HG03159 (cell line): ENCODE results near the gene FRMD5.

Source experiments
- ATAC-seq: cut with Tn5 transposase; IDR thresholded peaks from one replicate; pipeline ENCODE4 v1.9.1; 2021; ENCODE audit warnings: mild to moderate bottlenecking, moderate library complexity; ENCODE audit not compliant: unreplicated experiment

Gene FRMD5

DNA sequence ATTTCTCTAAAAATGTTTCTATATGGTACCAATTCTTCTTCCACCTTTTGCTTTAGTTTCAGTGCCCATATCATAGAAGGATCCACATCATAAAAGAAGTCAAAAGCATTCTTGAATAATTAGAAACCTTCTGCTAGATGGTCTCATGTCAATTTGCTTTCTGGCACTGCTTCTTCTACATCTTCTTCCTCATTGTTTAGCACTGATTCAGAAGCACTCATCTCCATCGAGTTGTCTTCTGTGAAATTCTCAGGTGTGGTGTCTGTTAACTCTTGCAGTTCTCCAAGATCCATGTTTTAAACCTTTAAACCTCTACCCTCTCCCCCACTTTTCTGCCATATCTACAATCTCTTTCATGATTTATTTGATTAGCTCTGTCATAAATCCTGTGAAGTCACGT lies 213.5 kb downstream of the FRMD5 start:
- ATAC-seq: no peak

DNA sequence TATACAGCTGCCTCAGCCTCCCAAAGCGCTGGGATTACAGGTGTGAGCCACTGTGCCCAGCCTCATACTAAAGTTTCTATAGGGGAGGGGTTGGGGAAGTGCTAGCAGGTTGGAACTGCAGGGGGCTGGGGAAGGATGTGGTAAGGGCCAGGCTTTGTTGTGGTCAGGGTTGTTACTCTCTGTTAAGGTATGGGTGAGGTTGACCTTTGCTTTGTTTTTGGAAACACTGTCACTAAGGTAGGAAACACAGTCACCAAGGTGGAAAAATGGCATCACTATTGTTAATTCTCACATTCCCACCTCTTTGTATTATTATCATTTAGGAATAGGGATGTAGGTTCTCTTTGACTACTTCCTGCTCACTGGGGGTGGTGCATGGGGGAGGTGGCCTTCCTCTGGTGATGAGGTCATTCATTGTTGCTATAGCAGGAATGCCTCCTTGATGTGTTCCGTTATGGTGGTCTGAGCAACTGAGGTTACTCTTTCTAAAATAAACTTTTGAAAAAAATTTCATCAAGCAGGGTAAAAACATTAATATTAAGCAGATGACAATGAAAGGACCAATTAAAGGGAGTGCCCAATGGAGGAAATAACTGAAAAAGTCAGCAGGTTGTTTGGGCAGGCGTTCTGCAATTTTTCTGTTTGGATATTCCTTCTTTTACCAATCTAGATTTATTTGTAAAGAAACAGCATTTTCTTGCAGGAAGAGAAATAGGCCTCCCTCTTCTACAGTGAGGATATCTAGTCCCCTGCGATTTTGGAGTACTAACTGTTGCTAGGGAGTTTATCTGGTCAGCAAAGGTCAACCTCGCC lies 217.8 kb downstream of the FRMD5 start:
- ATAC-seq: no peak

- ATAC-seq: no peak
These were observed 219.3 kb downstream of the FRMD5 start for GRCh38 chr15:43975770-43976169.

DNA sequence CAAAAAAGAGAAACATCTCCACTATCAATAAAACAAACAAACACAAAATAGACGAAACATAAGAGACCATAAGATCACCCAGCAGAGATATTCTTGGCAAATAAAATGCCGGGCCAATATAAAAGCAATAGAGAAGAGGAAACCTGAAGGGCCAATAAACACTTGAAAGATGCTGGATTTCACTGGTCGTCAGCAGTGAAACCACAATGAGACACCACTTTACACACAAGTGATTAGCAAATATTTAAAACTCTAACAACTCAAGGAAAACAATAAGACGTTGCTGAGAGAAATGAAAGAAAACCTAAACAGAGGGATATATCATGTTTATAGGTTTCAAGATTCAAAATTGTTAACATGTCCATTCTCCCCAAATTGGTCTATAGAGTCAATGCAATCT lies 219.7 kb downstream of the FRMD5 start:
- no peak for ATAC-seq

DNA sequence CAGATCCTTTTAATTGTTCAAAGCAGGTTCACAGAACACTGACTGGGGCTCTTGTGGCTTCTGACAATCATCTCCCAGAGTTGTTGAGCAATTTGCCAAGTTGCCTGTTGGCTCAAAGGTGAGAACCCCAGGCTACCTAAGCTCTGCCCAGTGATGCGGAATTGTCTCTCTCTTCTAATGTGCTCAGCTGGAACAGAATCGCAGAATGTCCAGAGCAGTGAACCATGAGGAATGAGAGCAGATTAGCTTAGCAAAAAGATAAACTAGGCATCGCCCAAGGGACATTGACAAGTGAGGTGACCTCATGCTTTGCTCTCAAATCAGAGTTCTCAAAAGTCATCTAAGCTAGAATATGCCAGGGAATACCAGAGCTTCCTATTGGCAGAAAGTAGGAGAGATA lies 220.2 kb downstream of the FRMD5 start:
- ATAC-seq: peak; percentile 53

DNA sequence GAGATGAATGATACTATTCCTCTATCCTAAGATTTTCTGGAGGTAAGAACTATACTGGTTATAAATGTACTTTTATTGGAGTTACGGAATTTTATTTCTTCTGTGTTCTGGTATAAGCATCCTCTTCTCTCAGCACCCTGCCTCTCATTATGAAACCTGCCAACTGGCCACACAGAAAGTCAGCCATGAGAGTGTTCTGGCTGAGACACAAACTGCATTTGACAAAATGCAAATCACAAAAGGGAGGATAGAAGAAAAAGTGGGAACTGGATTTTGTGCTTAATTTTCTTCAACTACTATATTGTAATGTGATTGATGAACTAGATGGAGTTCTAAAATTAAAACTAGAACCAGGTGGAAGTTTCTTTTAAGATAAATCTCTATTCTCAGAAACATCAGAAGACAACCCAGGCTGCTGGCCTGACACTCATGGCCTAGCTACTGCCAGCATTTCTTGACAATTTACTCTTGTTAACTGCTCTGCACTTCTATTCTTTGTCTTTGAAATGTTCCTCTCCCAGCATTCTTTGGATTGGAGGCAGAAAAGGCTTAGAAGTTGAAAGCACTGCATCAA lies 225.2 kb downstream of the FRMD5 start:
- no peak for ATAC-seq

GRCh38 chr15:43968551-43968950 lies 226.5 kb downstream of the FRMD5 start:
- ATAC-seq: no peak

DNA sequence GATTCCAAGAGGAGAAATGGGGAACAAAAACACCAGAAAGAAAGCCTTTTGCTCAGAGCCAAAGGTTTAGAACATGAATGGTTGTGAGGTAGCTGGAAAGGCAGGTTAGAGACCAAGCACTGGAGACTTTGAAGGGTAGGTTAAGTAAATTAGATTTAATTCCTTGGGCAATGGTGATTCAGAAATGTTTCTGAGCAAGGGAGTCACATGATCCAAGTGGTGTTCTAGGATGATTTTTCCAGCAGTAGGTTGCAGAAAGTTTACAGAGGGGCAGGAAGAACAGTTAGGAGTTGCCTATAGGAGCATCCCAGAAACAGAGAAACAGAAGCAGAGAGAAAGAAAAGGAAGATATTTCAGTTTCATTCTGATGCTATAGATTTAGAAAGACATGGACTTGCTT lies 228.4 kb downstream of the FRMD5 start:
- no peak for ATAC-seq

DNA sequence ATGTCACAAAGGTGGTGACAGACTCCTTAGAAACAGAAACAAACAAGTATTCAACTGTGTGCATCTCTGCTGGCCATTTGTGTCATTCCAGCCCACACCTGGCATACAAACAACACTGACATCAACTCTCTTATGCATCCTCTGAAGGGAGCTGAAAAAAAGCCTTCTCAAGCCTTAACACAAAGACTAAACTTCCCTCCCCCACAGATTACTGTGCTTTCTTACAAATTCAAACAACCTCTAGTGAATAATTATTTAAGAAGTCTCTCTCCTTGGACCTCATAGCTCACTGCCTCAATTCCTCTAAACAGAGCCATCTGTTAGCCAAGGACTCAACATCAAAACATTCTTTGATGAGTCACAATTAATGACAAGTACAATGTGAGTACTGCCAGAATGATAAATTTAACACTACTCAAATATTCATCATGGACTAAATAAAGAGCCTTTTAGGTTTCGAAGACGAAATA lies 236.2 kb downstream of the FRMD5 start:
- ATAC-seq: no peak

DNA sequence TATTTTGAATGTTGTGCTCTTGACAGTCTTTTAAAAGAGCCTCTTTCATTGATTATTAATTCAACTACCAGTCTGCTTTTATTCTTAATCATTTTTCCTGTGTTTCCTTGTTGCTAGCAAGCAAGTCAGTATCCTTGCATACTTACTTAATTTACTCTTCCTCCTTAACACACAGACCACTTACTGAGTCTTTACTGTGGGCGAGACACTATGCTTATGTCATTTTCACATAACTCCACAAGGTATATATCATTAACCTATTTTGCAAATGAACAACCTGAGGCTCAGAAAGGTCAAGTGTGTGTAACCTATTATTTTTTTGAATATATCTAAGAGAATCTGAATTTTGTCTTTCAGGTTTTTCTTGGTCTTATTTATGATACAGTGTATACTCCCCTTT lies 237.3 kb downstream of the FRMD5 start:
- ATAC-seq: no peak

DNA sequence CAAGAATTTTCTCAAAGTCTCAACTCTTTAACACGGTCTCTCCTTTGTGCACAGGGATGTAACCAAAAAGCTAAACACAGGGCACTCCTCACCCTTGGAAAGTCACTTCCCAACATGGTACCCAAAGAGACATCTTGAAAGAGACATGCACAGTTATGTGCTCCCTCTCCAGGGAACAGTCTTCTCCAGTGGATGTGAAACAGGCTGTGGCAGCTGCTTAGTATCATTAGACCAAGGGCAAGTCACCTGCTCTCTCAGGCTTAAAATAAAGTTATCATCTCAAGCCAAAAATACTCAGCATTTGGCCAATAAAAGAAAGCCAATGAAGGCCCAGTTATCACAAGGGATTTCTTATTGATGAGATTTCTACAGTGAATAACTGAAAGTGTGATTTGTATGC lies 239.9 kb downstream of the FRMD5 start:
- ATAC-seq: no peak

- no peak for ATAC-seq
These were observed 240.9 kb downstream of the FRMD5 start for GRCh38 chr15:43954181-43954621.

DNA sequence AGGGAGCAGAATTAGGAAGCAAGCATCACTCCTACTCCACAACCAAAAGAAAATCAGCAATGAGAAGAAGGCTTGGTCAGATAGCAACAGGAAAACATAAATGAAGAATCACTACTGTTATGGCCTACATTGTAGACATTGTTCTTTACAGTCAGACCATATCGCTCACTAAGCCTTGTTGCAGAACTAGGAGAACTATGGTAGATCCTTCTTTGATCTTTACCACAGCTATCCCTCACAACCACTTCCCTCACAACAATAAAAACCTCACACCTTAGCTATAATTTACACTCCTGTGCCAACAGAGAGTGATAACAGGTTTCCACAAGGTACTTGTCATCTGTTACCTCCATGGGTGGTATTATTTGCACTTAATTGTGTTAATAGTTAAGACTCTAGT lies 241.7 kb downstream of the FRMD5 start:
- ATAC-seq: no peak

GRCh38 chr15:43950531-43950930 lies 244.5 kb downstream of the FRMD5 start:
- no peak for ATAC-seq

DNA sequence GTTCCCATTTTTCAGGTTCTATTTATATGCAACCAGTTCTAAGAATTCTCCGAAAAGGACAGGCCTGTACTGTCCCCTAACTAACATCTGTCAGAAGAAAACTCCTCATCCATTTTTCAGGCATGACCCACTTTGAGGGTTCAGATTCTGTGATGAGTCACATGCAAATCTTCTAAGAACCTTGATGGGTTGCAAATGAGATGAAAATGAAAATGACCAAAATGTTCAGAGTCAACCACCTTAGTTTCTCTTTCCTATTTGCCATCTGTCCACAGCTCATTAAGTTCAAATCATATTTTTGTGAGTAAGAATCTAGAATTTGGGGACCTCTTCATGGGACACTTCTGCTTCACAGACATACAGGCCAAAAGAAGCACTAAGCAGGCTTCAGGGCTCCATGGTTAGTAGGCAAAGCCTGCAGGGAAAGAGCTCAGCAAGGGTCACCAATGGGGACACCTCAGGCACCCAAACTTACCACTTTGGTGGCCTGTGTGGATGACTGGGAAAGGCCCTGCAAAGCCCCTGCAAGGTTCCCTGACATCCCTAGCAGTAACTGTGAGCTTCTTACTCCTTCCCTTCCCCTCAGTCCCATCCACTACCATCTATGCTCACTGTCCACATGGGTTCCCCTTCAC lies 246.3 kb downstream of the FRMD5 start:
- peak; percentile 87 for ATAC-seq

GRCh38 chr15:43943511-43943910 lies 251.6 kb downstream of the FRMD5 start:
- ATAC-seq: no peak

- ATAC-seq: no peak
These were observed 252.9 kb downstream of the FRMD5 start for GRCh38 chr15:43942194-43942593.

DNA sequence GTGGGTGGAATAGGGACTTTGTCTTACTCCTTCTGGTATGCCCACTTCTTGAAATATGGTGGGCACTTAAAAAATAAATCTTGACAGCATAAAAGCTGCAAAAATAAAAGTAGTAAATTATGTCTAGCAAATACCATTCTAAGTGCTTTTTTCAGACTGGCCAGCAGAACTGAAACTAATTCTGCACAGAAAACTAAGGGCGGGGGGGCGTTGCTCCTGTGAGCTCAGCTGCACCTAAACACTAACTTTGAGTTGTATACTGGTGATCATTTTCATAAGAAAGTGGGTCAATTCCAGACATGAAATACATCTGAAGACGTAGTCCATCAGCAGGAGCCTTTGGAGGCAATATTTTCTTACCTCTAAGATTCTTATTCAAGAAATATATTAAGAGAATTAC lies 253.5 kb downstream of the FRMD5 start:
- ATAC-seq: no peak

GRCh38 chr15:43941071-43941470 lies 254.0 kb downstream of the FRMD5 start:
- ATAC-seq: no peak

- no peak for ATAC-seq
These were observed 256.0 kb downstream of the FRMD5 start for GRCh38 chr15:43939070-43939469.

GRCh38 chr15:43934480-43934879 lies 260.6 kb downstream of the FRMD5 start:
- no peak for ATAC-seq

DNA sequence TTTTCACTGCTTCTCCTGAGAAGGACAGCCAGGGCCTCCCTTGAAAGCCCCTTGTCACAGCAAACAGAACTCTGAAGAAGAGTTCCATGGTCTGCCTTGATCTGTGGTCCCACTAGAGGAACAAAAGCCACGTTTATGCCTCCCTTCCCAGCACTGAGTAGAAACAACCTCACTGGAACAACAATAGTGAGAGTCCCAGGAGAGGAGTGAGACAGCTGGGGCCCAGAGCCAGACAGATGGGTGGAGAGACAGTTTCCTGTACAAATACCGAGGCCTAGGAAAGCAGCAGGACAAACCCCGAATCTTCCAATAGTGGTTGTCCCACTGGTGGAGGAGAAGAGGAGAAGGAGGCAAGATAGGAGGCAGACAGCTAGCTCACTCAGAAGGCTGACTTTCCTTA lies 262.2 kb downstream of the FRMD5 start:
- no peak for ATAC-seq
